Gastroesophageal sphincter (tissue), 3 donors: ENCODE measurements around the gene SLC25A39.

Experiments used
- POLR2AphosphoS5 ChIP-seq: sonication (generic); formaldehyde crosslinking; IDR thresholded peaks from one replicate; pipeline ENCODE4 v1.6.1; 2017; ENCODE audit warnings: antibody characterized with exemption
- TF ChIP-seq, protein P1 (sequence below), 4 experiments: fragments of 200-600 bp in 2 of 4; fragments of 450-650 bp in 2 of 4; sonication (generic) in 1 of 4; IDR thresholded peaks; one replicate each; pipeline ENCODE4 v1.5.1; 2017 to 2019; ENCODE audit warnings: antibody characterized with exemption in 4 of 4, mild to moderate bottlenecking in 2 of 4, moderate library complexity in 2 of 4

DNA sequence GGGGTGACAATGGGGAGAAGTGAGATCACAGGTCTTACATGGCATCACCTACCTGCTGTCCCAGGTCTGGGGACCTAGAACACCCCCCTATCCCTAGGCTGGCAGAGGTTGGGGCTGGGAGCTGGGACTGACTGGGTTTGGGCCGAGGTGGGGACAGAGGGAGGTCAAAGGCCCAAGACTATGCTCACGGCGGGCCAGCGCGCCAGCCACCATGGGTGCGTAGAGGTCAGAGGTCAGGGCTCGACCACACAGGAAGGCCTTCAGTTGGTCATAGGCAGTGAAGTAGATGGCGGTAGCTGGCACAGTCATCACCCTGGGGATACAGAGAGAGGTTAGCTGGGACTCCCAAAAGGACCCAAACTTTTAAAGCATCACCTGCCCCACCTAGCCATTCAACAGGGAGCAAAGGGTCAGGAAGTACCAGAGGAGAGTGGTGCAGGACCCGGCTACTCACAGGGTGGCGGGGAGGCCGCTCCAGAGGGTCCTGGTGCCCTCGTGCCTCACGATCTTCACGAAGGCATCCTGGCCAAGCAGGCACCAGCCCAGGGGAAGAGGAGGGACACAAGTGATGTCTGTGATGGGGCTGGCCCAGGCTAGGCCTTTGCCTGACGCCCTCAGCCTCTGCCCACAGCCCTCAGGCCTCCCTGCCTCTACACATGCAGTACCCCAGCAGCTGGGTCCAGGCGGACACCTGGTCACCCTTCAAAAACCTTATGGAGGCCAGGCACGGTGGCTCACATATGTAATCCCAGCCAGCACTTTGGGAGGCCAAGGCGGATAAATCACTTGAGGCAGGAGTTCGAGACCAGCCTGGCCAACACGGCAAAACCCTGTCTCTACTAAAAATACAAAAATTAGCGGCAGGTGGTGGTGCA is 3.1 kb downstream of the SLC25A39 start:
- TF ChIP-seq, protein P1, sequence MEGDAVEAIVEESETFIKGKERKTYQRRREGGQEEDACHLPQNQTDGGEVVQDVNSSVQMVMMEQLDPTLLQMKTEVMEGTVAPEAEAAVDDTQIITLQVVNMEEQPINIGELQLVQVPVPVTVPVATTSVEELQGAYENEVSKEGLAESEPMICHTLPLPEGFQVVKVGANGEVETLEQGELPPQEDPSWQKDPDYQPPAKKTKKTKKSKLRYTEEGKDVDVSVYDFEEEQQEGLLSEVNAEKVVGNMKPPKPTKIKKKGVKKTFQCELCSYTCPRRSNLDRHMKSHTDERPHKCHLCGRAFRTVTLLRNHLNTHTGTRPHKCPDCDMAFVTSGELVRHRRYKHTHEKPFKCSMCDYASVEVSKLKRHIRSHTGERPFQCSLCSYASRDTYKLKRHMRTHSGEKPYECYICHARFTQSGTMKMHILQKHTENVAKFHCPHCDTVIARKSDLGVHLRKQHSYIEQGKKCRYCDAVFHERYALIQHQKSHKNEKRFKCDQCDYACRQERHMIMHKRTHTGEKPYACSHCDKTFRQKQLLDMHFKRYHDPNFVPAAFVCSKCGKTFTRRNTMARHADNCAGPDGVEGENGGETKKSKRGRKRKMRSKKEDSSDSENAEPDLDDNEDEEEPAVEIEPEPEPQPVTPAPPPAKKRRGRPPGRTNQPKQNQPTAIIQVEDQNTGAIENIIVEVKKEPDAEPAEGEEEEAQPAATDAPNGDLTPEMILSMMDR (IDR thresholded peaks at IDR 0.05), result no peak
- no peak for TF ChIP-seq POLR2AphosphoS5
